Skeletal muscle tissue (tissue), 4 donors: ENCODE data around the gene ZBTB44. TPM values are rescaled to one million over a fixed set of nuclear protein-coding genes. Genes with fewer than 3 reads are reported as not detected.
"Not testable (repeated sequence)": the region's sequence is repeated elsewhere in the genome, so short reads cannot be mapped to it uniquely, and the experiment has no call there.

ENCODE experiments used
- H3K27ac ChIP-seq: one replicate; pipeline ENCODE4 v1.7.0; 2013; ENCODE audit warnings: mild to moderate bottlenecking, low read depth, low read length, inconsistent platforms
- H3K27me3 ChIP-seq, 3 donors: one replicate each; pipeline ENCODE4 v1.7.0; 2013; ENCODE audit warnings: low read length in 3 of 3; ENCODE audit not compliant: control insufficient read depth in 3 of 3, insufficient read depth in 3 of 3
- H3K36me3 ChIP-seq, 3 donors: one replicate each; pipeline ENCODE4 v1.7.0; 2013; ENCODE audit warnings: low read length in 3 of 3; ENCODE audit not compliant: control insufficient read depth in 3 of 3, insufficient read depth in 3 of 3
- H3K4me1 ChIP-seq, 3 donors: one replicate each; pipeline ENCODE4 v1.7.0; 2013; ENCODE audit warnings: low read length in 3 of 3, mild to moderate bottlenecking in 3 of 3; ENCODE audit not compliant: control insufficient read depth in 3 of 3, insufficient read depth in 3 of 3
- H3K4me3 ChIP-seq, 3 donors: one replicate each; pipeline ENCODE4 v1.7.0; 2013; ENCODE audit warnings: low read length in 3 of 3
- H3K9ac ChIP-seq, 3 donors: one replicate each; pipeline ENCODE4 v1.7.0; 2013; ENCODE audit warnings: low read length in 3 of 3, mild to moderate bottlenecking in 3 of 3, moderate library complexity in 2 of 3, low read depth in 1 of 3
- H3K9me3 ChIP-seq, 3 donors: one replicate each; pipeline ENCODE4 v1.7.0; 2013; ENCODE audit warnings: low read length in 3 of 3; ENCODE audit not compliant: control insufficient read depth in 3 of 3
- total RNA-seq: library from RNA; depleted of rRNA; stranded (reverse); fragments of >200 nt; gene quantifications from one replicate; pipeline ENCODE4 v1.2.3, GENCODE V29; 2014
- donor health status: Osteomylitis.

Gene ZBTB44
- total RNA-seq, 1 donor from 2014 or later, result 111 TPM

DNA sequence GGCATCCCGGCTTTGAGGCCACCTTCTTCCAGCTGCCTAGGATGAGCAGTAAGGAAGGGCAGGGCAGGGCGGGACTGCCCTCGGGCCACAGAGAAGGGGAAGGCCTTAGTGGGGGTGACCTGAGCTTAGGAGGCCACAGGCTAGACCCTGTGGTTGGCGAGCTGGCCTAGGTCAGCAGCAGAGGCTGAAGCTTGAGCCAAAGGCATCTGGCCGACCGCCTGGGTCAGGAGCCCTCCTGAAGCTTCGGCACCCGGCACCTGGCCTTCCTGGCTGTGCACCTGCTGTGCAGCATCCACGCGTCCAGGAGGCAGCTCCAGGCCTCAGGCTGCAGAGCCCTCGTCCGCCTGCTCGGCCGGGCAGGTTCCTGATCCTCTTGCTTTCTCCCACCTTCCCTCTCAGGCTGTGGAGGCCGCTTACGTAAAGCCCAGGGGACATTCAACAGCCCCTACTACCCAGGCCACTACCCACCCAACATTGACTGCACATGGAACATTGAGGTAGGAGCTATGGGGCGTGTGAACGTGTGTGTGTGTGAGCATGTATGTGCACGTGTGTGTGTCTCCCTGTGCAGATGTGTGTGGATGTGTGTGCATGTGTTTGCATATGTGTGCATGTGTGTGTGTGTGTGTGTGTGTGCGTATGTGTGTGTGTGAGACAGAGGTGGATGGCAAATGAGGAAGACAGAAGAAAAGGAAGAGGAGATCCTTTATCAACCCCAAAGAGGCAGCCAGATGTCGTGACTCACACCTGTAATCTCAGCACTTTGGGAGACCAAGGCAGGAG is 120.3 kb downstream of the ZBTB44 start:
- H3K4me1 ChIP-seq, result no peaks in the 10 kb centered on the region
- no peak overlapping the region for H3K4me3 ChIP-seq
- H3K27me3 ChIP-seq, result no peaks in the 10 kb centered on the region
- no peak overlapping the region for H3K9ac ChIP-seq
- no peak overlapping the region for H3K27ac ChIP-seq
- no peaks in the 10 kb centered on the region for H3K9me3 ChIP-seq
- H3K36me3 ChIP-seq, result no peaks in the 10 kb centered on the region

DNA sequence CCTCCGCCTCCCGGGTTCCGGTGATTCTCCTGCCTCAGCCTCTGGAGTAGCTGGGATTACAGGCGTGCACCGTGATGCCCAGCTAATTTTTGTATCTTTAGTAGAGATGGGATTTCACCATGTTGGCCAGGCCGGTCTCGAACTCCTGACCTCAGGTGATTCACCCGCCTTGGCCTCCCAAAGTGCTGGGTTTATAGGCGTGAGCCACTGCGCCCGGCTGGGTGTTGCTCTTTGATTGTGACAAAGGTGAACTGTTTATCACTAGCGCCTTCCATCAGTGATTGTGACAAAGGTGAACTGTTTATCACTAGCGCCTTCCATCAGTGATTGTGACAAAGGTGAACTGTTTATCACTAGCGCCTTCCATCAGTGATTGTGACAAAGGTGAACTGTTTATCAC is 121.2 kb downstream of the ZBTB44 start:
- H3K27ac ChIP-seq, H3K27me3 ChIP-seq, H3K4me3 ChIP-seq, H3K36me3 ChIP-seq, H3K9me3 ChIP-seq, H3K4me1 ChIP-seq, H3K9ac ChIP-seq: not testable (repeated sequence)

DNA sequence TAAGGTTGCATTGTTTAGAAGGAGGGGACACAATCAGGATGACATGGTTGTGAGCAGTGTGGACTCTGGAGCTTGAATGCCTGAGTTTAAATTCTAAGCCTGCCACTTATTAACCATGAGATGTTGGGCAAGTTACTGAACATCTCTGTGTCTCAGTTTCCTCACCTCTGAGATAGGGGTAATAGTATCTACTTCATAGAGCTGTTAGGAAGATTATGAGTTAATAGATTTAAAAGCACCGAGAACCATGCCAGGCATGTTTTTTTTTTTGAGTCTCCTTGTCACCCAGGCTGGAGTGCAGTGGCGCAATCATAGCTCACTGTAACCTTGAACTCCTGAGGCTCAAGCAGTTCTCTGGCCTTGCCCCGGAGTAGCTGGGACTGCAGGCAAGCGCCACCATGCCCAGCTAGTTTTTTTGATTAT is 121.9 kb downstream of the ZBTB44 start:
- no peaks in the 10 kb centered on the region for H3K9me3 ChIP-seq

GRCh38 chr11:130191896-130192295 is 122.8 kb downstream of the ZBTB44 start:
- Histone ChIP-seq H3K9ac (no peak overlapping the region), H3K9me3 (no peaks in the 10 kb centered on the region), H3K27ac (no peak overlapping the region), H3K4me1 (no peaks in the 10 kb centered on the region), H3K4me3 (no peak overlapping the region), H3K36me3 (no peaks in the 10 kb centered on the region), H3K27me3 (no peaks in the 10 kb centered on the region)

More for the DNA sequence above, 121.9 kb downstream of the ZBTB44 start:
- H3K4me1 ChIP-seq, result no peaks in the 10 kb centered on the region
- H3K36me3 ChIP-seq, result no peaks in the 10 kb centered on the region
- no peak overlapping the region for H3K27ac ChIP-seq
- no peaks in the 10 kb centered on the region for H3K27me3 ChIP-seq
- no peak overlapping the region for H3K4me3 ChIP-seq
- no peak overlapping the region for H3K9ac ChIP-seq

DNA sequence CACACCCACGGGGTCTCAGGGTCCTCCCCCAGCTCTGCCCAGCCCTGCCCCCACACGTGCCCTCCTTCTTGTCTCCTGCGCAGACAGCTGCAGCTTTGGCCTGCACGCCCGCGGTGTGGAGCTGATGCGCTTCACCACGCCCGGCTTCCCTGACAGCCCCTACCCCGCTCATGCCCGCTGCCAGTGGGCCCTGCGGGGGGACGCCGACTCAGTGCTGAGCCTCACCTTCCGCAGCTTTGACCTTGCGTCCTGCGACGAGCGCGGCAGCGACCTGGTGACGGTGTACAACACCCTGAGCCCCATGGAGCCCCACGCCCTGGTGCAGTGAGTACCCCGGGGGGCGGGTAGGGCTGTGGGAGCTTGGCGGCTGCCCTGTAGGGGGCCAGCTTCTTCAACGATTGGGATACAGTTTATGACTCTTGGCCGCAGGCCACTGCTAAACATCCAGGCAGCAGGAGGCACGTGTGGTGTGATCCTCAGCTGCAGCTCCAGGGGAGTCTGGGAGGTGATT is 124.3 kb downstream of the ZBTB44 start:
- H3K4me1 ChIP-seq, result no peaks in the 10 kb centered on the region
- no peaks in the 10 kb centered on the region for H3K27me3 ChIP-seq
- H3K9me3 ChIP-seq, result no peaks in the 10 kb centered on the region
- no peak overlapping the region for H3K27ac ChIP-seq
- H3K4me3 ChIP-seq, result no peak overlapping the region
- H3K36me3 ChIP-seq, result no peaks in the 10 kb centered on the region
- no peak overlapping the region for H3K9ac ChIP-seq

GRCh38 chr11:130189492-130190210 is 125.1 kb downstream of the ZBTB44 start:
- Histone ChIP-seq H3K36me3 (no peaks in the 10 kb centered on the region), H3K4me1 (no peaks in the 10 kb centered on the region), H3K9me3 (no peaks in the 10 kb centered on the region), H3K4me3 (no peak overlapping the region), H3K27ac (no peak overlapping the region), H3K9ac (no peak overlapping the region), H3K27me3 (no peaks in the 10 kb centered on the region)

GRCh38 chr11:130188585-130189347 is 126.0 kb downstream of the ZBTB44 start:
- no peak overlapping the region for H3K9ac ChIP-seq
- no peaks in the 10 kb centered on the region for H3K4me1 ChIP-seq
- H3K9me3 ChIP-seq, result no peaks in the 10 kb centered on the region
- no peaks in the 10 kb centered on the region for H3K36me3 ChIP-seq
- H3K4me3 ChIP-seq, result no peak overlapping the region
- no peaks in the 10 kb centered on the region for H3K27me3 ChIP-seq
- no peak overlapping the region for H3K27ac ChIP-seq

DNA sequence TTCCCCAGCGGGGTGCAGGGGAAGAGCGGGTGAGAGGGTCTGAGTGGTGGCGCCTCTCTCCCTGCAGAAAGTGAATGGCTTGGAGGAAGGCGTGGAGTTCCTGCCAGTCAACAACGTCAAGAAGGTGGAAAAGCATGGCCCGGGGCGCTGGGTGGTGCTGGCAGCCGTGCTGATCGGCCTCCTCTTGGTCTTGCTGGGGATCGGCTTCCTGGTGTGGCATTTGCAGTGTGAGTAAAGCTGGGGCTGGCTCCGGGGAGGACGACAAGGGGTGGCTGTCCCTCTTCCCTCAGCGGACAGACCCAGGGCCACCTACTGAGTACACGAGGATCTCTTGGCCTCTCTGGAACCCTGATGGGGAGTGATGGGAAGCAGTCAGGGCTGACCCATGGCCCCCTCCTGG is 126.7 kb downstream of the ZBTB44 start:
- no peak overlapping the region for H3K4me3 ChIP-seq
- no peaks in the 10 kb centered on the region for H3K4me1 ChIP-seq
- H3K9me3 ChIP-seq, result no peaks in the 10 kb centered on the region
- no peak overlapping the region for H3K27ac ChIP-seq
- H3K9ac ChIP-seq, result no peak overlapping the region
- no peaks in the 10 kb centered on the region for H3K36me3 ChIP-seq
- H3K27me3 ChIP-seq, result no peaks in the 10 kb centered on the region

DNA sequence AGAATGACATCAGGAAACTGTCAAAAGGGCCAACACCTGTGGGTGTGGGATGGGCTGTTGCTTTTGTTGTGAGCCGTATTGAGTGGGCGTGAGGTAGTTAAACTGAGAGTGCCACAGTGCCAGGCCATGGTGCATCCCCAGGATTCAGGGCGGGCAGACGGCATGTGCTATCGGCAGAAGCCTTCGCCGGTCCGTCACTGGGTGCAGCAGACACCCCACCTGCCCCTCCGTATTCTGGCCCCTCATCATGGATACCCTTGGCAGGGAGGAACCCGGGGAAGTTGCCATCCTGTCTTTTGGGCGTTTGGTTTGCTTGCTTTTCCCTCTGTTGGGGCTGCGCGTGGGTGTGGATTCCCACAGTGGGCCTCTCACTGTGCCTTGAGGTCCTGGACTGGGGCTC is 127.6 kb downstream of the ZBTB44 start:
- Histone ChIP-seq H3K4me1 (peaks cover 0 to 4% (median 3%) of the 10 kb centered on the region in 3 donors), H3K36me3 (no peaks in the 10 kb centered on the region), H3K27ac (no peak overlapping the region), H3K9ac (no peak overlapping the region), H3K27me3 (no peaks in the 10 kb centered on the region), H3K4me3 (no peak overlapping the region), H3K9me3 (no peaks in the 10 kb centered on the region)
